Neural cell (in vitro differentiated cells): Measurements from ENCODE around the gene NEURL3.

Source experiments
- CTCF ChIP-seq: fragments of 450-650 bp; IDR thresholded peaks from 2 replicates; pipeline ENCODE4 v1.5.1; 2014; ENCODE audit warnings: antibody characterized with exemption, mild to moderate bottlenecking, moderate library complexity; ENCODE audit not compliant: poor library complexity, severe bottlenecking
- EP300 ChIP-seq: fragments of 450-650 bp; conservative IDR thresholded peaks from 2 replicates; pipeline ENCODE4 v1.6.1; 2014; ENCODE audit warnings: antibody characterized with exemption, mild to moderate bottlenecking, moderate library complexity; ENCODE audit not compliant: poor library complexity, severe bottlenecking
- EZH2 ChIP-seq: fragments of 200-600, 300-800 bp; shearing (Covaris generic), sonication (generic); IDR thresholded peaks from 2 replicates; pipeline ENCODE4 v1.6.1; 2014; ENCODE audit warnings: antibody characterized with exemption, low read length, borderline replicate concordance, mild to moderate bottlenecking; ENCODE audit not compliant: insufficient read depth, poor library complexity, severe bottlenecking
- POLR2AphosphoS5 ChIP-seq: IDR thresholded peaks from 2 replicates; pipeline ENCODE4 v1.6.1; 2012
- REST ChIP-seq: IDR thresholded peaks from 2 replicates; pipeline ENCODE4 v1.6.1; 2012; ENCODE audit warnings: borderline replicate concordance
- SMC3 ChIP-seq: fragments of 450-650 bp; conservative IDR thresholded peaks from 2 replicates; pipeline ENCODE4 v1.6.1; 2014; ENCODE audit warnings: antibody characterized with exemption, mild to moderate bottlenecking, moderate library complexity; ENCODE audit not compliant: poor library complexity

GRCh38 chr2:96534141-96534540 lies 29.0 kb upstream of the NEURL3 start:
- no peak for TF ChIP-seq EZH2
- no peak for TF ChIP-seq SMC3
- TF ChIP-seq POLR2AphosphoS5: no peak
- no peak for TF ChIP-seq REST
- no peak for TF ChIP-seq CTCF
- no peak for TF ChIP-seq EP300
